HG03575 (cell line): Measurements from ENCODE around the gene PIP4K2A.
A peak's percentile ranks its signal among the peaks of the same experiment; 100 is the strongest.

Experiments
- ATAC-seq: cut with Tn5 transposase; IDR thresholded peaks from one replicate; pipeline ENCODE4 v1.9.1; 2021; ENCODE audit not compliant: unreplicated experiment, insufficient number of reproducible peaks, low FRiP score; ENCODE audit errors: extremely low read depth

The PIP4K2A gene

DNA sequence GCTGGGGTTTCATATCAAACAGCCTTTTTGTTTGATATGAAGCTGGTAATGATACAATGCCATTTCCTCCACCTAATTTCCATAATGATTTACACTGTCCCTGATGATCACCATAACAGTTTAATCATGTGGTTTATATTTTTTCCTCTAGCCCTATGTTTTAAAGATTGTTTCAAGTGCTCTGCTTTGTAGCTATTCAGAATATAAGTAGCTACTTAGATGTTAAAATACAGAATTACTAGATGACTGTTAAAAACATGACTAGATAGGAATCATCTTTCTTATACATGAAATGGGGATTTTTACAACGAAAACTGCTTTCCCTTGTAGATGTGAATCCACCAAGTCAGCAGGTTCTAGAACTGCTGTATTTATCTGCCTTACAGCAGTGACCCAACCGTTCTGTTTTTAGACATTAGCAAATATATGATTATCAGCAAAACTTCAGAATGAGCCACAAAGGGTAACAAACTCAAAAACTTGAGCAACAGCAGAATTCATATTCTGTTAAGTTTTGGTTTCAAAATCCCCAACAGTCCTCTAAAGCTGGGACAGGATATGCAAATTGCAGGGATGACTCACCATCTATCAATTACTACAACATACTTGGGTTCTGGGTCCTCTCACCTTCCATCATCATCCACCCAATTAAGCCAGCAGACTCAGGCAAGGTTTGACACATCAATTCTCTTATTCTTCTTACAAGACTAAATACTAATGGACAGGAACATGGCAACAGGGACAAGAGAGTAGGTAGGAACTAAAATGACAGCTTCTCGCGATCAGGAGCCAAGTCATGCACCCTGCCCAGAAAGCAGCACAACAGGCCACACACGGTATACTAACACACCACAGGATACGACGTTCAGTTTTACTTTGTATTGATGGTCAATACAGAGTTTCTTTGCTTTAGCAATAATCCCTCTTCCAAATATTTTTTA lies 83.9 kb downstream of the PIP4K2A start:
- peak; percentile 87 for ATAC-seq

GRCh38 chr10:22629852-22630233 lies 84.5 kb downstream of the PIP4K2A start:
- no peak for ATAC-seq

DNA sequence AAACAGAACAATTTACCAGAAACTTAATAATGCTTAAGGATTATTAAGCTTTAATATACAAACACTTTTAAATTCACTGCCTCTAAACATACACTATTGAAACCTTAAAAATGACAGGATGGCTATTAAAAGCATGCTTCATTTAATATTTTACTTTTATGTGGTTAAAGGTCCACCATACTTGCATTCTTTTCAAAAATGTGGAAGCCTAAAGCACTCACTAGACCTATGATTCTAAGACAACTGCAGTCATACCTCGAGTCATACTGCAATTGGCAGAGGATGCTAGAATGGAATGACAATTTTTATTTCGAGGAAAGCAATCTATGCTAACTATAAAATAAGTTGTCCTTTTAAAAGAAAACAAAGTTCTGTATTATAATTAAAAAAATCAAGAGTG lies 85.3 kb downstream of the PIP4K2A start:
- ATAC-seq = no peak

DNA sequence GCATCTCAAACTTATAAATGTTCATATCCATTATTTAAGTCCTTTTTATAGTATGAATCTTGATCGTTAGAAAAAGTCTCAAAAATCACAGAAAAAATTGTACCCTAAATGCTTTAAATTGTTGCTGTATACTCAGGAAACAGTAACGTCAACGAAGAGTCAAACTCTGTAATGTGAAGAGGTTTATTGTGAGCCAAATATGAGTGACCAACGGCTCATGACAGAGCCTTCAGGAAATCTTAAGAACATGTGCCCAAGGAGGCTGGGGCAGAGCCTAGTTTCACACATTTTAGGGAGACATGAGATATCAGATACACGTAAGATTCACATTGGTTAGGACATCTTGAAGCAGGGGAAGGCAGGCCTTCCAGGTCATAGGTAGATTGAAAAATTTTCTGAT lies 86.1 kb downstream of the PIP4K2A start:
- ATAC-seq = no peak

- ATAC-seq = no peak
Measured at GRCh38 chr10:22626784-22627183, 87.6 kb downstream of the PIP4K2A start.

GRCh38 chr10:22625516-22626290 lies 88.7 kb downstream of the PIP4K2A start:
- ATAC-seq = no peak

- no peak for ATAC-seq
Measured at GRCh38 chr10:22624287-22624738, 90.1 kb downstream of the PIP4K2A start.

DNA sequence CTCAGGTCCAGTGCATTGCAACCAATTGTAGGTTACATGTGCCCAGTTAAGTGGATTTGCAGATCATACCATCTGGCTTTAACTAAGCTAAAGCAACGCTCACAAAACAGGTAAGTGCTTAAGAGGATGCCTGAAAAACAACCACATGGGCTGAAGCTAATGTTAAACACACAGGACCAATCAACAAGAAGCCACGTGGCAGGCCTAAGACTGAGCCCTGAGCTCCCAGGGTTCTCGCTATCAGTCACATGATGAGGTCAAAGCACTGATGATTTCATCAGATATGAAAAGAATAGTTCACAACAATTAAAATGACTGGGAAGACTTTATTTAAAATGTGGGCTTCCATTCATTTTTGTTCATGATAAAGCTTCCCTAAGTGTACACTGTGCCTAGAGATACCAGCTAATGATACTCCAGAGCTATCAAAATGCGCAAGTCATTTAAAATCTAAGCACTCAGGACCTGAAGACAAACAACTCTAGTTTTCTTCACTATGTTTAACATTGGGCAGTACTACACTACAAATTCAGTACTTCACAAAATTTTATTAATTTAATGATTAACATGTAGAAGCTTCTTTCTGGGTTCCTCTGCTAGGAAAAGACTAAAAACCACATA lies 90.6 kb downstream of the PIP4K2A start:
- no peak for ATAC-seq

GRCh38 chr10:22622242-22622806 lies 92.1 kb downstream of the PIP4K2A start:
- ATAC-seq = no peak

- ATAC-seq = no peak
Measured at GRCh38 chr10:22621726-22622125, 92.7 kb downstream of the PIP4K2A start.

- ATAC-seq = no peak
Measured at GRCh38 chr10:22620929-22621328, 93.4 kb downstream of the PIP4K2A start.

GRCh38 chr10:22620140-22620857 lies 94.1 kb downstream of the PIP4K2A start:
- ATAC-seq = no peak

- no peak for ATAC-seq
Measured at GRCh38 chr10:22619101-22619500, 95.3 kb downstream of the PIP4K2A start.

DNA sequence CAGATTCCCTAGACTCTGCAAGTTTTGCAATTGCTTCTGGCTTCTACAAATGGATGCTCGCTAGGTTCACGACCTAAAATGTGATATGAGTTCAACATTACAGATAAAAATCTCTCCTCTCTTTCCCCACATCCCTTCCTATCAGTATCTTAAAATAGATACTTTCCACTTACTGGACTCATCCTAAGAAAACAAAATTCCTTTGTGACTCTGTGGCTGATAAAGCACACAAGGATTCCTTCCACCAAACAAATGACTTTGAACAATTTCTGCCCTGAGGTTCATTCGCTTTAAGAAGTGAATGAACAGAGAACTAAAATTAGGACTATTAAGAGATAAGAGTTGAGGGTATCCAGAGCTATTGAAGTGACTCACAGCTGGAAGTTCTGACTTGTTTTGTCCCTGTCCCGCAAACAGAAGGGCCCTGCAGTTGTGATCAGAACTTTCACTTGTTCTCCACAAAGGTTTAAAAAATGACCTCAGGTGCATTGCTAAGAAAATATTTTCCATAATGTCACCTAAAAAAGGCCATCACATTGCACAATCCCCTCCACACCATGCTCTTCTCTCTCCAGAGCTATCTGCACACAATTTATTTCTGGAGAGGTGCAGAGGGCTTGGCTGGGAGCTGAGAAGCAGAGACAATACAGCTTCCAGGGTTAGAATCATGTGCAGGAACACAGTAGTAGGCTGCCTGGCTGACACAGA lies 96.1 kb downstream of the PIP4K2A start:
- no peak for ATAC-seq

GRCh38 chr10:22617516-22617915 lies 96.9 kb downstream of the PIP4K2A start:
- no peak for ATAC-seq

GRCh38 chr10:22617051-22617450 lies 97.3 kb downstream of the PIP4K2A start:
- no peak for ATAC-seq

DNA sequence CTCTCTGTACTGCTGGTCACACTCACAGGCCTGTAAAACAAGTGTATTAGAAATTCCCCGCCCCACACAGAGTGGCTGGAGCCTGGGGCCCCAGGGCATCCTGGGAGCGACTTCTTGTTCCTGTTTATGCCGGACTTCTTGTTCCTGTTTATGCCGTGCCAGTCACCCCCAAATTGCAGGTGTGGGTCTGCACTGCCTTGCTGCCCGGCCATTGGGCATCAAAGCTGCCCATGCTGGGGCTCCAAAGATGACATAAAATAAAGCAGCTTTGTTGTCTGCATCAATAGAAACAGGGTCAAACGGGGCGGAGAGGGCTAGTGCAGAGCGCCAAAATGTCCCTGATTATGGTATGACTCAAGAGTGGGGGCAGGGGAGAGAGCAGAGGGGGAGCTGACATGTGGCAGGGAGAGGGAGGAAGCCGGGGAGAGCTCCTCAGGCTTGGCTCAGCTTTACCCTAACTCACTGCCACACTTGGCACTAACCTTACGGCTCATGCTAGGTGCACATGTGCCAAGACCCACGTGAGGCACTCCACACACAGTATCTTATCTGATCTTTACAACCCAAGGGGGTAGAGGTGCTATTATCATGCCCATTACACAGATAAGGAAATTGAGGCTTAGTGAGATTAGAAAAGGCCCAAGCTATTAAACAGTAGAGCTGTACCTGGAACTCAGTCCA lies 98.4 kb downstream of the PIP4K2A start:
- no peak for ATAC-seq

DNA sequence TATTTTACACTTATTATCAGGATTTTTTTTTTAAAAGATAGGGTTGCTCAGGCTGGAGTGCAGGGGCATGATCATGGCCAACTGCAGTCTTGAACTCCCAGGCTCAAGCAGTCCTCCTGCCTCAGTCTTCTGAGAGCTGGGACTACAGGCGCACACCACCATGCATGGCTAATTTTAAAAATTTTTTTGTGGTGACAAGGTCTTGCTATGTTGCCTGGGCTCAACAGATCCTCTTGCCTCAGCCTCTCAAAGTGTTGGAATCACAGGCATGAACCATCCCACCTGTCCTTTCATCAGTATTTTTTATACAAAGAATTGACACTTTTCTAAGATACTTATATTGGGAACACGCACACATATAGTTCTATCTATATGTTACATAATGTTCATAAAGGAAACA lies 99.3 kb downstream of the PIP4K2A start:
- ATAC-seq = no peak
